GM12873 (cell line): ENCODE results near the gene RSPO4.

Source experiments
- TF ChIP-seq, protein P1 (sequence below): IDR thresholded peaks from 2 replicates; pipeline ENCODE4 v1.5.1; 2012; ENCODE audit warnings: low read depth, mild to moderate bottlenecking, moderate library complexity, low read length, control low read depth; ENCODE audit not compliant: insufficient read depth; ENCODE audit errors: missing control alignments

RSPO4 gene

GRCh38 chr20:965956-966355 lies 36.2 kb downstream of the RSPO4 start:
- TF ChIP-seq, protein P1, sequence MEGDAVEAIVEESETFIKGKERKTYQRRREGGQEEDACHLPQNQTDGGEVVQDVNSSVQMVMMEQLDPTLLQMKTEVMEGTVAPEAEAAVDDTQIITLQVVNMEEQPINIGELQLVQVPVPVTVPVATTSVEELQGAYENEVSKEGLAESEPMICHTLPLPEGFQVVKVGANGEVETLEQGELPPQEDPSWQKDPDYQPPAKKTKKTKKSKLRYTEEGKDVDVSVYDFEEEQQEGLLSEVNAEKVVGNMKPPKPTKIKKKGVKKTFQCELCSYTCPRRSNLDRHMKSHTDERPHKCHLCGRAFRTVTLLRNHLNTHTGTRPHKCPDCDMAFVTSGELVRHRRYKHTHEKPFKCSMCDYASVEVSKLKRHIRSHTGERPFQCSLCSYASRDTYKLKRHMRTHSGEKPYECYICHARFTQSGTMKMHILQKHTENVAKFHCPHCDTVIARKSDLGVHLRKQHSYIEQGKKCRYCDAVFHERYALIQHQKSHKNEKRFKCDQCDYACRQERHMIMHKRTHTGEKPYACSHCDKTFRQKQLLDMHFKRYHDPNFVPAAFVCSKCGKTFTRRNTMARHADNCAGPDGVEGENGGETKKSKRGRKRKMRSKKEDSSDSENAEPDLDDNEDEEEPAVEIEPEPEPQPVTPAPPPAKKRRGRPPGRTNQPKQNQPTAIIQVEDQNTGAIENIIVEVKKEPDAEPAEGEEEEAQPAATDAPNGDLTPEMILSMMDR: no peak

DNA sequence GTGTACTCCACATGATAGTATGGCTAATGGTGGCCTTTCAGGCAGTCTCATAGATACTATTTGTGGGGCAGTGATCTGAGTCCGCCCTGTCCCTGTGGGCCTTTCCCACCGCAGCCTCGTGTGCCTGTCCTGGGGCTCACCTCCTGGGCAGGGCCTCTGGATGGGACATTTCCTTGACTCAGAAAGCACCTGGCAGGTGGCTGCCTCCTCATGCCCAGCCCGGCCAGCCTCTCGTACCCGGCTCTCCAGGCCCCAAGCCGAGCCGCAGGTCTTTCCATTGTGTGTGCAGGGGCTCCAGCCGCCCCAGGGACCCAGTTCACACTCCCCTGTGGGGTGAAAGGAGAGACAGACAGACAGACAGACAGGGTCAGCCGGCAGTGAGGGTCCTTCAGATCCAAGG lies 38.3 kb downstream of the RSPO4 start:
- TF ChIP-seq, protein P1: no peak

DNA sequence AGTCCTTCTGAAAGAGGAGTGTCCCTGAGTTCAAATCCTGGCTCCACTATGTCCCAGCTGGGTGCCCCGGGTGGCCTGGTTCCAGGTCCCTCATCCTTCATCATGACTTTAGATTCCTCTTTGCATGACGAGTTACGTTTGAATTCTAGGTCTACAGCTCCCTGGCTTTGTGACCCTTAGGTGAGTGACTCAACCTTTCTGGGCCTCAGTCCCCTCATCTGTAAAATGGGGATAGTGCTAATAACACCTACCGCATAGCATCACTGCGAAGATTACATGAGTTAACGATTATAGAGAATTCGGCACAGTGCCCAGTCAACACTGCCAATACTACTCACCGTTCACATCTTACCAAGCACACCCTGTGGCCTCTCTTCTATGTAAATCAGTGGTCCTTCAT lies 39.4 kb downstream of the RSPO4 start:
- TF ChIP-seq, protein P1: no peak

- TF ChIP-seq, protein P1: no peak
Measured at GRCh38 chr20:962223-962622, 39.9 kb downstream of the RSPO4 start.

GRCh38 chr20:961768-962167 lies 40.3 kb downstream of the RSPO4 start:
- TF ChIP-seq, protein P1: no peak

DNA sequence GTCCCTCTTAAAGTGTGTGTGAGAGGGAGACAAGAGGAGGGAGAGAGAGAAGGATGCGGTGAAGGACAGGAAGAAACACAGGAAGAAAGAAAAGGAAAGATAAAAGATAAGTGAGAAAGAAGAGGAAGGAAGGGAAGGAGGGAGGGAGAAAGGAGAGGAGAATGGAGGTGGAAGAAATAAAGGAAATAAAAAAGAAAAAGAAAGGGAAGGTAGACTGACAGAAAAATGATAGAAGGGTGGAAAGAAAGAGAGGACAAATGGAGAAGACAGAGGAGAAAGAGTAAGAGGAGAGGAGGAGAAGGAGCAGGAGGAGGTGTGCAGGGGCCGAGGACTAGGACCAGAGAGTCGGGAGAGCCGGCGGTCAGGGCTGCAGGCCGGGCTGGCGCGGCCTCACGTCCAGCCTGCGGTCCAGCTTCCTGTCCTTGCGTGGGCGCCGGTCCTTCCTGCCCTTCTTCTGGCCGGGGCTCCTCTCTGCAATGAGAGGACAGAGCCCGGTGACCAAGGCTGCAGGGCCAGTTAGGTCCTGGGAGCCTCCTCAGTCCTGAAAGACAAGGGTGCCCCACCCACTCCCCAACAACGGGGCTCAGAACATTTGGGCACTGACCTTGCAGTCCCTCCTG lies 42.0 kb downstream of the RSPO4 start:
- TF ChIP-seq, protein P1: no peak

GRCh38 chr20:958936-959815 lies 42.9 kb downstream of the RSPO4 start:
- TF ChIP-seq, protein P1: no peak
